Uterus (tissue), 4 donors: ENCODE results near the gene SFXN3. TPM values are rescaled to one million over a fixed set of nuclear protein-coding genes. Genes with fewer than 3 reads are reported as not detected.

Source experiments
- DNase-seq, 2 donors: peaks; one replicate each; pipeline ENCODE4 v3.0.0-alpha.2; 2019 to 2020
- H3K27ac ChIP-seq, 2 donors: fragments of 200-600 bp; sonication (generic); 1 replicate in 1 of 2; 2 replicates in 1 of 2; pipeline ENCODE4 v1.5.1; 2016 to 2018
- H3K27me3 ChIP-seq, 2 donors: fragments of 200-600 bp; sonication (generic); one replicate each; pipeline ENCODE4 v1.5.1; 2018 to 2019; ENCODE audit warnings: control low read depth in 1 of 2
- H3K36me3 ChIP-seq, 2 donors: fragments of 200-600 bp; sonication (generic); one replicate each; pipeline ENCODE4 v1.5.1; 2019; ENCODE audit warnings: control low read depth in 1 of 2
- H3K4me1 ChIP-seq, 2 donors: fragments of 200-600 bp; sonication (generic); one replicate each; pipeline ENCODE4 v1.5.1; 2018 to 2019; ENCODE audit warnings: control low read depth in 1 of 2
- H3K4me3 ChIP-seq, 2 donors: fragments of 200-600 bp; sonication (generic); 1 replicate in 1 of 2; 2 replicates in 1 of 2; pipeline ENCODE4 v1.5.1; 2018 to 2019; ENCODE audit warnings: mild to moderate bottlenecking in 1 of 2
- H3K9me3 ChIP-seq, 2 donors: fragments of 200-600 bp; sonication (generic); one replicate each; pipeline ENCODE4 v1.5.1; 2019; ENCODE audit warnings: control low read depth in 1 of 2
- POLR2A ChIP-seq, 2 donors: fragments of 450-650 bp; IDR thresholded peaks; one replicate each; pipeline ENCODE4 v1.6.1; 2016; ENCODE audit warnings: antibody characterized with exemption in 2 of 2, mild to moderate bottlenecking in 1 of 2, moderate library complexity in 1 of 2
- intact Hi-C: fragments of 100-400 bp; cut with DNase I; formaldehyde crosslinking; loops from one replicate; pipeline ENCODE4 v1.15.1; 2023; ENCODE audit warnings: low total_unique reads
- total RNA-seq, 4 donors: library from RNA; depleted of rRNA in 3 of 4; stranded (reverse); fragments of >200 nt in 3 of 4; gene quantifications; one replicate each; pipeline versions ENCODE4 v1.1.0 to v1.2.4, GENCODE V29; 2014 to 2023
- TF ChIP-seq, protein P1 (sequence below), 4 experiments: fragments of 200-600 bp in 2 of 4; fragments of 450-650 bp in 2 of 4; sonication (generic) in 2 of 4; IDR thresholded peaks; one replicate each; pipeline ENCODE4 v1.5.1; 2016 to 2019; ENCODE audit warnings: antibody characterized with exemption in 4 of 4, mild to moderate bottlenecking in 2 of 4, moderate library complexity in 1 of 4
- donor health status: DM: yes; HTN: yes; CAD: no.

SFXN3 gene
- total RNA-seq, 4 donors from 2014 or later = 34.6 to 161 (median 58.1) TPM

- Histone ChIP-seq H3K4me3 (no peak overlapping the region), H3K4me1 (peaks cover 0 to 7% of the 10 kb centered on the region in 2 donors), H3K36me3 (no peaks in the 10 kb centered on the region), H3K27ac (no peak overlapping the region), H3K27me3 (peaks cover 0 to 4% of the 10 kb centered on the region in 2 donors), H3K9me3 (no peaks in the 10 kb centered on the region)
- no peak for TF ChIP-seq POLR2A (IDR thresholded peaks at IDR 0.05)
- TF ChIP-seq, protein P1, sequence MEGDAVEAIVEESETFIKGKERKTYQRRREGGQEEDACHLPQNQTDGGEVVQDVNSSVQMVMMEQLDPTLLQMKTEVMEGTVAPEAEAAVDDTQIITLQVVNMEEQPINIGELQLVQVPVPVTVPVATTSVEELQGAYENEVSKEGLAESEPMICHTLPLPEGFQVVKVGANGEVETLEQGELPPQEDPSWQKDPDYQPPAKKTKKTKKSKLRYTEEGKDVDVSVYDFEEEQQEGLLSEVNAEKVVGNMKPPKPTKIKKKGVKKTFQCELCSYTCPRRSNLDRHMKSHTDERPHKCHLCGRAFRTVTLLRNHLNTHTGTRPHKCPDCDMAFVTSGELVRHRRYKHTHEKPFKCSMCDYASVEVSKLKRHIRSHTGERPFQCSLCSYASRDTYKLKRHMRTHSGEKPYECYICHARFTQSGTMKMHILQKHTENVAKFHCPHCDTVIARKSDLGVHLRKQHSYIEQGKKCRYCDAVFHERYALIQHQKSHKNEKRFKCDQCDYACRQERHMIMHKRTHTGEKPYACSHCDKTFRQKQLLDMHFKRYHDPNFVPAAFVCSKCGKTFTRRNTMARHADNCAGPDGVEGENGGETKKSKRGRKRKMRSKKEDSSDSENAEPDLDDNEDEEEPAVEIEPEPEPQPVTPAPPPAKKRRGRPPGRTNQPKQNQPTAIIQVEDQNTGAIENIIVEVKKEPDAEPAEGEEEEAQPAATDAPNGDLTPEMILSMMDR (IDR thresholded peaks at IDR 0.05) = no peak
- DNase-seq = no peak
- intact Hi-C loops = no loop called here
Observed at GRCh38 chr10:101069441-101069840, 38.4 kb downstream of the SFXN3 start.

- Histone ChIP-seq H3K9me3 (no peaks in the 10 kb centered on the region), H3K36me3 (no peaks in the 10 kb centered on the region), H3K27me3 (peaks cover 0 to 4% of the 10 kb centered on the region in 2 donors), H3K27ac (no peak overlapping the region), H3K4me3 (no peak overlapping the region), H3K4me1 (peaks cover 0 to 7% of the 10 kb centered on the region in 2 donors)
- TF ChIP-seq POLR2A (IDR thresholded peaks at IDR 0.05) = no peak
- TF ChIP-seq, protein P1 (IDR thresholded peaks at IDR 0.05) = no peak
- DNase-seq = no peak
- intact Hi-C loops = no loop called here
Observed at GRCh38 chr10:101070098-101070497, 39.1 kb downstream of the SFXN3 start.

GRCh38 chr10:101071267-101071884 lies 40.3 kb downstream of the SFXN3 start:
- no peak overlapping the region for H3K4me3 ChIP-seq
- no peaks in the 10 kb centered on the region for H3K9me3 ChIP-seq
- H3K27ac ChIP-seq = no peak overlapping the region
- no peaks in the 10 kb centered on the region for H3K36me3 ChIP-seq
- H3K4me1 ChIP-seq = peaks cover 0 to 7% of the 10 kb centered on the region in 2 donors
- peaks cover 0 to 4% of the 10 kb centered on the region in 2 donors for H3K27me3 ChIP-seq
- intact Hi-C loops = no loop called here
- TF ChIP-seq, protein P1 (IDR thresholded peaks at IDR 0.05) = no peak
- no peak for TF ChIP-seq POLR2A (IDR thresholded peaks at IDR 0.05)
- no peak for DNase-seq

DNA sequence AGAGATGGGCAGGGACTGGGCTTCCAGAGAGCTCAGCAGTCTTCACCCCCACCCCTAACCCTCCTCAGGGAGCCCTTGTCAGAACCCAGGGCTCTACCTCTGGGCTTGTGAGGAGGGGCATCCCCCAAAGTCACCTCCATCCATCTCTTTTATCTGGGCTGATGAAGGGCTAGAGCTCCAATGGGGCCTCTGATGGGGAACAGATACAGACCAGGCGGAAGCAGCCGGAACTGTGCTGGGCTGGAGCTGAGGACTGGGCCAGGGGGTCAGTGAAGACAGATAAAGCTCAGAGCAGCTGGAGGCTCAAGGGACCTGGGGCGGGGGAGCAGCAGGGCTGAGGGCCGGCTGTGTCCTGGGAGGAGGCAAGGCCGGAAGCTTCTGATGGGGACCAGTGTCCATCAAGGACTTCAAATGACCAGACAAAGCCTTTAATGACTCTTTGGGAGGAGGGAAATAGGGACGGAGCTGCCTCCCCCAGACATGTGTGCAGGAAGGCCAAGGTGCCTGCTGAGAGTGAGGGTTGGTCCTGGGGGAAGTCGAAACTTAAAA lies 40.9 kb downstream of the SFXN3 start:
- no peak overlapping the region for H3K4me3 ChIP-seq
- no peak for TF ChIP-seq POLR2A (IDR thresholded peaks at IDR 0.05)
- TF ChIP-seq, protein P1 (IDR thresholded peaks at IDR 0.05) = no peak
- H3K27me3 ChIP-seq = peaks cover 0 to 4% of the 10 kb centered on the region in 2 donors
- intact Hi-C loops = no loop called here
- no peaks in the 10 kb centered on the region for H3K36me3 ChIP-seq
- no peak overlapping the region for H3K27ac ChIP-seq
- no peaks in the 10 kb centered on the region for H3K9me3 ChIP-seq
- no peak for DNase-seq
- peaks cover 0 to 7% of the 10 kb centered on the region in 2 donors for H3K4me1 ChIP-seq

- no peak for DNase-seq
- intact Hi-C loops = no loop called here
- Histone ChIP-seq H3K9me3 (no peaks in the 10 kb centered on the region), H3K4me3 (no peak overlapping the region), H3K27ac (no peak overlapping the region), H3K27me3 (peaks cover 0 to 4% of the 10 kb centered on the region in 2 donors), H3K36me3 (no peaks in the 10 kb centered on the region), H3K4me1 (no peaks in the 10 kb centered on the region)
- TF ChIP-seq, protein P1 (IDR thresholded peaks at IDR 0.05) = no peak
- no peak for TF ChIP-seq POLR2A (IDR thresholded peaks at IDR 0.05)
Observed at GRCh38 chr10:101072923-101073322, 41.9 kb downstream of the SFXN3 start.
